Astrocyte (in vitro differentiated cells and primary cell): ENCODE measurements around the gene FAM53A. TPM values are rescaled to one million over a fixed set of nuclear protein-coding genes. Genes with fewer than 3 reads are reported as not detected.

ENCODE experiments used
- DNase-seq: peaks from one replicate; pipeline ENCODE4 v3.0.0-alpha.2; 2010; ENCODE audit warnings: low read depth
- FAIRE-seq: peaks from 2 replicates; lab custom pipeline; 2011; peaks lifted over from hg19 to GRCh38; lab: Jason Lieb, UNC
- H2AFZ ChIP-seq: 2 replicates; pipeline ENCODE4 v1.6.0; 2012; ENCODE audit warnings: low read depth, low read length, inconsistent platforms
- H3K27ac ChIP-seq: 2 replicates; pipeline ENCODE4 v1.5.1; 2011; ENCODE audit warnings: low read depth, low read length, inconsistent platforms
- H3K27me3 ChIP-seq: 2 replicates; pipeline ENCODE4 v1.6.0; 2011; ENCODE audit warnings: low read length, inconsistent platforms; ENCODE audit not compliant: insufficient read depth
- H3K36me3 ChIP-seq: 2 replicates; pipeline ENCODE4 v1.5.1; 2011; ENCODE audit warnings: low read length, inconsistent platforms; ENCODE audit not compliant: insufficient read depth
- H3K4me1 ChIP-seq: 2 replicates; pipeline ENCODE4 v1.5.1; 2011; ENCODE audit warnings: low read length, inconsistent platforms; ENCODE audit not compliant: insufficient read depth
- H3K4me2 ChIP-seq: 2 replicates; pipeline ENCODE4 v1.6.0; 2012; ENCODE audit warnings: low read length, inconsistent platforms
- H3K4me3 ChIP-seq: 2 replicates; pipeline ENCODE4 v1.5.1; 2011; ENCODE audit warnings: low read depth, mild to moderate bottlenecking, low read length, inconsistent platforms; ENCODE audit not compliant: insufficient read depth
- H3K79me2 ChIP-seq: 2 replicates; pipeline ENCODE4 v1.6.0; 2012; ENCODE audit warnings: mild to moderate bottlenecking, low read length, inconsistent platforms; ENCODE audit not compliant: insufficient read depth
- H3K9ac ChIP-seq: 2 replicates; pipeline ENCODE4 v1.6.0; 2012; ENCODE audit warnings: mild to moderate bottlenecking, low read length, inconsistent platforms
- H3K9me3 ChIP-seq: 2 replicates; pipeline ENCODE4 v1.5.1; 2012; ENCODE audit warnings: low read depth, mild to moderate bottlenecking, low read length, inconsistent platforms; ENCODE audit not compliant: insufficient read depth
- H4K20me1 ChIP-seq: 2 replicates; pipeline ENCODE4 v1.6.0; 2012; ENCODE audit warnings: low read length, inconsistent platforms; ENCODE audit not compliant: insufficient read depth
- H3K27ac Mint-ChIP-seq: one replicate; pipeline ENCODE4 v1.8.0; 2021; ENCODE audit warnings: mild to moderate bottlenecking, mixed read lengths; ENCODE audit not compliant: unreplicated experiment
- H3K27me3 Mint-ChIP-seq: one replicate; pipeline ENCODE4 v1.8.0; 2021; ENCODE audit warnings: low read depth, mixed read lengths; ENCODE audit not compliant: unreplicated experiment
- H3K36me3 Mint-ChIP-seq: one replicate; pipeline ENCODE4 v1.8.0; 2021; ENCODE audit warnings: low read depth, mixed read lengths; ENCODE audit not compliant: unreplicated experiment
- H3K4me1 Mint-ChIP-seq: one replicate; pipeline ENCODE4 v1.8.0; 2021; ENCODE audit warnings: low read depth, mixed read lengths; ENCODE audit not compliant: unreplicated experiment
- H3K4me3 Mint-ChIP-seq: one replicate; pipeline ENCODE4 v1.8.0; 2021; ENCODE audit warnings: mild to moderate bottlenecking, moderate library complexity, mixed read lengths; ENCODE audit not compliant: unreplicated experiment
- H3K9me3 Mint-ChIP-seq: one replicate; pipeline ENCODE4 v1.8.0; 2021; ENCODE audit warnings: mild to moderate bottlenecking, mixed read lengths; ENCODE audit not compliant: unreplicated experiment
- EZH2 ChIP-seq: IDR thresholded peaks from 2 replicates; pipeline ENCODE4 v1.6.1; 2012; ENCODE audit warnings: mild to moderate bottlenecking, low read length, inconsistent platforms; ENCODE audit not compliant: insufficient read depth
- total RNA-seq: library from RNA; stranded (reverse); gene quantifications from 2 replicates; pipeline ENCODE4 v1.2.1, GENCODE V29; 2021
- TF ChIP-seq, protein P1 (sequence below): IDR thresholded peaks from 2 replicates; pipeline ENCODE4 v1.5.1; 2011; ENCODE audit warnings: low read depth, mild to moderate bottlenecking, inconsistent platforms, low read length, moderate library complexity; ENCODE audit not compliant: insufficient read depth

The FAM53A gene
- total RNA-seq, 1 donor from 2014 or later: 2.1 TPM

- FAIRE-seq (no peak), DNase-seq (no peak)
- Histone ChIP-seq H3K9me3 (no peaks in the 10 kb centered on the region), H3K79me2 (no peaks in the 10 kb centered on the region), H3K27ac (no peak overlapping the region), H3K4me2 (no peak overlapping the region), H4K20me1 (no peaks in the 10 kb centered on the region), H3K9ac (no peak overlapping the region), H2AFZ (no peak overlapping the region), H3K27me3 (no peaks in the 10 kb centered on the region), H3K4me1 (no peaks in the 10 kb centered on the region), H3K4me3 (no peak overlapping the region), H3K36me3 (no peaks in the 10 kb centered on the region)
- TF ChIP-seq EZH2: no peak
- TF ChIP-seq, protein P1, sequence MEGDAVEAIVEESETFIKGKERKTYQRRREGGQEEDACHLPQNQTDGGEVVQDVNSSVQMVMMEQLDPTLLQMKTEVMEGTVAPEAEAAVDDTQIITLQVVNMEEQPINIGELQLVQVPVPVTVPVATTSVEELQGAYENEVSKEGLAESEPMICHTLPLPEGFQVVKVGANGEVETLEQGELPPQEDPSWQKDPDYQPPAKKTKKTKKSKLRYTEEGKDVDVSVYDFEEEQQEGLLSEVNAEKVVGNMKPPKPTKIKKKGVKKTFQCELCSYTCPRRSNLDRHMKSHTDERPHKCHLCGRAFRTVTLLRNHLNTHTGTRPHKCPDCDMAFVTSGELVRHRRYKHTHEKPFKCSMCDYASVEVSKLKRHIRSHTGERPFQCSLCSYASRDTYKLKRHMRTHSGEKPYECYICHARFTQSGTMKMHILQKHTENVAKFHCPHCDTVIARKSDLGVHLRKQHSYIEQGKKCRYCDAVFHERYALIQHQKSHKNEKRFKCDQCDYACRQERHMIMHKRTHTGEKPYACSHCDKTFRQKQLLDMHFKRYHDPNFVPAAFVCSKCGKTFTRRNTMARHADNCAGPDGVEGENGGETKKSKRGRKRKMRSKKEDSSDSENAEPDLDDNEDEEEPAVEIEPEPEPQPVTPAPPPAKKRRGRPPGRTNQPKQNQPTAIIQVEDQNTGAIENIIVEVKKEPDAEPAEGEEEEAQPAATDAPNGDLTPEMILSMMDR: no peak
- Mint-ChIP-seq H3K4me1 (no peaks in the 10 kb centered on the region), H3K27ac (no peak overlapping the region), H3K4me3 (no peak overlapping the region), H3K27me3 (peaks cover 18% of the 10 kb centered on the region), H3K9me3 (no peaks in the 10 kb centered on the region), H3K36me3 (no peaks in the 10 kb centered on the region)
These were observed 81.3 kb downstream of the FAM53A start for GRCh38 chr4:1602655-1603412.

GRCh38 chr4:1601852-1602654 is 82.1 kb downstream of the FAM53A start:
- Histone ChIP-seq H3K9me3 (no peaks in the 10 kb centered on the region), H3K79me2 (no peaks in the 10 kb centered on the region), H4K20me1 (no peaks in the 10 kb centered on the region), H3K4me1 (no peaks in the 10 kb centered on the region), H3K9ac (no peak overlapping the region), H2AFZ (no peak overlapping the region), H3K27ac (no peak overlapping the region), H3K4me2 (no peak overlapping the region), H3K4me3 (no peak overlapping the region), H3K36me3 (no peaks in the 10 kb centered on the region), H3K27me3 (no peaks in the 10 kb centered on the region)
- no peaks in the 10 kb centered on the region for H3K4me1 Mint-ChIP-seq
- H3K9me3 Mint-ChIP-seq: no peaks in the 10 kb centered on the region
- H3K4me3 Mint-ChIP-seq: no peak overlapping the region
- no peak overlapping the region for H3K27ac Mint-ChIP-seq
- peaks cover 18% of the 10 kb centered on the region for H3K27me3 Mint-ChIP-seq
- no peak for TF ChIP-seq EZH2
- TF ChIP-seq, protein P1: no peak
- no peaks in the 10 kb centered on the region for H3K36me3 Mint-ChIP-seq
- no peak for DNase-seq
- no peak for FAIRE-seq
